ENCODE measurements around the gene LSM4. TPM values are rescaled to one million over a fixed set of nuclear protein-coding genes. Genes with fewer than 3 reads are reported as not detected.
A peak's percentile ranks its signal among the peaks of the same experiment; 100 is the strongest.

Gene LSM4
- total and polyA plus RNA-seq, 2 of the 13 experiments (the other 11 are each of a cell fraction or from before 2014, with no cell fraction given): 65.8 to 166 TPM

- TF ChIP-seq SKI (IDR thresholded peaks at IDR 0.05; ENCODE audit: partially characterized antibody) (peak; percentile 88), MBNL3 (CRISPR knock-in tag; conservative IDR thresholded peaks at IDR 0.05) (no peak), SRY (CRISPR knock-in tag; IDR thresholded peaks at IDR 0.05) (no peak), ZNF501 (CRISPR knock-in tag; IDR thresholded peaks at IDR 0.05) (peak; percentile 78), ZNF383 (CRISPR knock-in tag; IDR thresholded peaks at IDR 0.05; ENCODE audit: borderline replicate concordance) (no peak), SAP130 (CRISPR knock-in tag; IDR thresholded peaks at IDR 0.05; ENCODE audit: low read depth) (peak; percentile 90), TFDP1 (CRISPR knock-in tag; IDR thresholded peaks at IDR 0.05; ENCODE audit: borderline replicate concordance) (no peak), CREM (IDR thresholded peaks at IDR 0.05) (peak; percentile 88), CREM (CRISPR knock-in tag; IDR thresholded peaks at IDR 0.05) (no peak), ATRX (CRISPR knock-in tag; IDR thresholded peaks at IDR 0.05; ENCODE audit: borderline replicate concordance) (no peak), ZBTB3 (CRISPR knock-in tag; IDR thresholded peaks at IDR 0.05; ENCODE audit: borderline replicate concordance, low read depth) (peak; percentile 38; the same call in 1 of the 2 replicates), MYNN (CRISPR knock-in tag; IDR thresholded peaks at IDR 0.05; ENCODE audit: low read depth) (no peak), ETV5 (CRISPR knock-in tag; IDR thresholded peaks at IDR 0.05; ENCODE audit: borderline replicate concordance) (peak; percentile 98), NONO (IDR thresholded peaks at IDR 0.05) (no peak), NONO (CRISPR knock-in tag; conservative IDR thresholded peaks at IDR 0.05) (0 out of 2 replicates have a peak, but pooled peaks have one; percentile 29), ZNF816 (CRISPR knock-in tag; IDR thresholded peaks at IDR 0.05; ENCODE audit: borderline replicate concordance) (peak; percentile 69; the same call in 1 of the 2 replicates), NCOA2 (CRISPR knock-in tag; IDR thresholded peaks at IDR 0.05) (peak; percentile 96)
- TF ChIP-seq, protein P1, sequence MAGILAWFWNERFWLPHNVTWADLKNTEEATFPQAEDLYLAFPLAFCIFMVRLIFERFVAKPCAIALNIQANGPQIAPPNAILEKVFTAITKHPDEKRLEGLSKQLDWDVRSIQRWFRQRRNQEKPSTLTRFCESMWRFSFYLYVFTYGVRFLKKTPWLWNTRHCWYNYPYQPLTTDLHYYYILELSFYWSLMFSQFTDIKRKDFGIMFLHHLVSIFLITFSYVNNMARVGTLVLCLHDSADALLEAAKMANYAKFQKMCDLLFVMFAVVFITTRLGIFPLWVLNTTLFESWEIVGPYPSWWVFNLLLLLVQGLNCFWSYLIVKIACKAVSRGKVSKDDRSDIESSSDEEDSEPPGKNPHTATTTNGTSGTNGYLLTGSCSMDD (CRISPR knock-in tag; IDR thresholded peaks at IDR 0.05): no peak
- TF ChIP-seq, protein P2, sequence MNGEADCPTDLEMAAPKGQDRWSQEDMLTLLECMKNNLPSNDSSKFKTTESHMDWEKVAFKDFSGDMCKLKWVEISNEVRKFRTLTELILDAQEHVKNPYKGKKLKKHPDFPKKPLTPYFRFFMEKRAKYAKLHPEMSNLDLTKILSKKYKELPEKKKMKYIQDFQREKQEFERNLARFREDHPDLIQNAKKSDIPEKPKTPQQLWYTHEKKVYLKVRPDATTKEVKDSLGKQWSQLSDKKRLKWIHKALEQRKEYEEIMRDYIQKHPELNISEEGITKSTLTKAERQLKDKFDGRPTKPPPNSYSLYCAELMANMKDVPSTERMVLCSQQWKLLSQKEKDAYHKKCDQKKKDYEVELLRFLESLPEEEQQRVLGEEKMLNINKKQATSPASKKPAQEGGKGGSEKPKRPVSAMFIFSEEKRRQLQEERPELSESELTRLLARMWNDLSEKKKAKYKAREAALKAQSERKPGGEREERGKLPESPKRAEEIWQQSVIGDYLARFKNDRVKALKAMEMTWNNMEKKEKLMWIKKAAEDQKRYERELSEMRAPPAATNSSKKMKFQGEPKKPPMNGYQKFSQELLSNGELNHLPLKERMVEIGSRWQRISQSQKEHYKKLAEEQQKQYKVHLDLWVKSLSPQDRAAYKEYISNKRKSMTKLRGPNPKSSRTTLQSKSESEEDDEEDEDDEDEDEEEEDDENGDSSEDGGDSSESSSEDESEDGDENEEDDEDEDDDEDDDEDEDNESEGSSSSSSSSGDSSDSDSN (CRISPR knock-in tag; IDR thresholded peaks at IDR 0.05): no peak
- TF ChIP-seq, protein P3, sequence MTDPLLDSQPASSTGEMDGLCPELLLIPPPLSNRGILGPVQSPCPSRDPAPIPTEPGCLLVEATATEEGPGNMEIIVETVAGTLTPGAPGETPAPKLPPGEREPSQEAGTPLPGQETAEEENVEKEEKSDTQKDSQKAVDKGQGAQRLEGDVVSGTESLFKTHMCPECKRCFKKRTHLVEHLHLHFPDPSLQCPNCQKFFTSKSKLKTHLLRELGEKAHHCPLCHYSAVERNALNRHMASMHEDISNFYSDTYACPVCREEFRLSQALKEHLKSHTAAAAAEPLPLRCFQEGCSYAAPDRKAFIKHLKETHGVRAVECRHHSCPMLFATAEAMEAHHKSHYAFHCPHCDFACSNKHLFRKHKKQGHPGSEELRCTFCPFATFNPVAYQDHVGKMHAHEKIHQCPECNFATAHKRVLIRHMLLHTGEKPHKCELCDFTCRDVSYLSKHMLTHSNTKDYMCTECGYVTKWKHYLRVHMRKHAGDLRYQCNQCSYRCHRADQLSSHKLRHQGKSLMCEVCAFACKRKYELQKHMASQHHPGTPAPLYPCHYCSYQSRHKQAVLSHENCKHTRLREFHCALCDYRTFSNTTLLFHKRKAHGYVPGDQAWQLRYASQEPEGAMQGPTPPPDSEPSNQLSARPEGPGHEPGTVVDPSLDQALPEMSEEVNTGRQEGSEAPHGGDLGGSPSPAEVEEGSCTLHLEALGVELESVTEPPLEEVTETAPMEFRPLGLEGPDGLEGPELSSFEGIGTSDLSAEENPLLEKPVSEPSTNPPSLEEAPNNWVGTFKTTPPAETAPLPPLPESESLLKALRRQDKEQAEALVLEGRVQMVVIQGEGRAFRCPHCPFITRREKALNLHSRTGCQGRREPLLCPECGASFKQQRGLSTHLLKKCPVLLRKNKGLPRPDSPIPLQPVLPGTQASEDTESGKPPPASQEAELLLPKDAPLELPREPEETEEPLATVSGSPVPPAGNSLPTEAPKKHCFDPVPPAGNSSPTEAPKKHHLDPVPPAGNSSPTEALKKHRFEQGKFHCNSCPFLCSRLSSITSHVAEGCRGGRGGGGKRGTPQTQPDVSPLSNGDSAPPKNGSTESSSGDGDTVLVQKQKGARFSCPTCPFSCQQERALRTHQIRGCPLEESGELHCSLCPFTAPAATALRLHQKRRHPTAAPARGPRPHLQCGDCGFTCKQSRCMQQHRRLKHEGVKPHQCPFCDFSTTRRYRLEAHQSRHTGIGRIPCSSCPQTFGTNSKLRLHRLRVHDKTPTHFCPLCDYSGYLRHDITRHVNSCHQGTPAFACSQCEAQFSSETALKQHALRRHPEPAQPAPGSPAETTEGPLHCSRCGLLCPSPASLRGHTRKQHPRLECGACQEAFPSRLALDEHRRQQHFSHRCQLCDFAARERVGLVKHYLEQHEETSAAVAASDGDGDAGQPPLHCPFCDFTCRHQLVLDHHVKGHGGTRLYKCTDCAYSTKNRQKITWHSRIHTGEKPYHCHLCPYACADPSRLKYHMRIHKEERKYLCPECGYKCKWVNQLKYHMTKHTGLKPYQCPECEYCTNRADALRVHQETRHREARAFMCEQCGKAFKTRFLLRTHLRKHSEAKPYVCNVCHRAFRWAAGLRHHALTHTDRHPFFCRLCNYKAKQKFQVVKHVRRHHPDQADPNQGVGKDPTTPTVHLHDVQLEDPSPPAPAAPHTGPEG (CRISPR knock-in tag; IDR thresholded peaks at IDR 0.05): no peak
Observed at GRCh38 chr19:18364826-18365528, 42.1 kb upstream of the LSM4 start (continued).
